ENCODE results near the gene GPRIN1. TPM values are rescaled to one million over a fixed set of nuclear protein-coding genes. Genes with fewer than 3 reads are reported as not detected.

GPRIN1 gene
- total RNA-seq: 2.1 and 2.4 TPM in 2 replicates

- intact Hi-C loops (cut with micrococcal nuclease): loop anchor here (5.0 kb wide), 1 partner anchor 73 kb away; the partner anchor contains the start of gene RNF44
Measured at GRCh38 chr5:176609724-176610434, at the start of gene GPRIN1. TSS of gene GPRIN1 (minus strand) at chr5:176610156. CDS start at chr5:176599834, 10,322 bp downstream.

- intact Hi-C loops (cut with micrococcal nuclease): loop anchor here (2.0 kb wide), 1 partner anchor 299 kb away; no protein-coding TSS in a partner anchor
Measured at GRCh38 chr5:176659512-176659839, 49.5 kb upstream of the GPRIN1 start.

GRCh38 chr5:176658817-176659511 is 49.0 kb upstream of the GPRIN1 start:
- intact Hi-C loops (cut with micrococcal nuclease): loop anchor here (1.0 to 2.0 kb wide), 2 partner anchors 12 to 300 kb away; partner anchors contain the start of gene TSPAN17

- intact Hi-C loops (cut with micrococcal nuclease): loop anchor here (1.0 to 2.0 kb wide), 2 partner anchors 11 to 301 kb away; partner anchors contain the start of gene TSPAN17
Measured at GRCh38 chr5:176658007-176658599, 48.1 kb upstream of the GPRIN1 start.

- intact Hi-C loops (cut with micrococcal nuclease): no loop called here
Measured at GRCh38 chr5:176656467-176656990, 46.6 kb upstream of the GPRIN1 start.

- intact Hi-C loops (cut with micrococcal nuclease): no loop called here
Measured at GRCh38 chr5:176654856-176655255, 44.9 kb upstream of the GPRIN1 start.

GRCh38 chr5:176653401-176654385 is 43.7 kb upstream of the GPRIN1 start:
- intact Hi-C loops (cut with micrococcal nuclease): no loop called here

GRCh38 chr5:176652136-176652535 is 42.2 kb upstream of the GPRIN1 start:
- intact Hi-C loops (cut with micrococcal nuclease): no loop called here

GRCh38 chr5:176651472-176651980 is 41.6 kb upstream of the GPRIN1 start:
- intact Hi-C loops (cut with micrococcal nuclease): no loop called here

- intact Hi-C loops (cut with micrococcal nuclease): no loop called here
Measured at GRCh38 chr5:176650354-176650884, 40.5 kb upstream of the GPRIN1 start.

- intact Hi-C loops (cut with micrococcal nuclease): no loop called here
Measured at GRCh38 chr5:176648474-176649194, 38.7 kb upstream of the GPRIN1 start.

- intact Hi-C loops (cut with micrococcal nuclease): loop anchor here (1.0 to 2.0 kb wide), 9 partner anchors 10 to 665 kb away; partner anchors contain the start of genes CLTB, EIF4E1B, FAF2 and FGFR4
Measured at GRCh38 chr5:176647843-176648473, 38.0 kb upstream of the GPRIN1 start.

GRCh38 chr5:176647030-176647842 is 37.3 kb upstream of the GPRIN1 start, which contains the start of gene TSPAN17:
TSS of gene TSPAN17 (plus strand) at chr5:176647484. CDS start at chr5:176647616, 132 bp downstream.
- intact Hi-C loops (cut with micrococcal nuclease): loop anchor here (1.0 to 2.0 kb wide), 9 partner anchors 11 to 666 kb away; partner anchors contain the start of genes CLTB, EIF4E1B, FAF2 and FGFR4

- intact Hi-C loops (cut with micrococcal nuclease): loop anchor here (1.0 to 2.0 kb wide), 9 partner anchors 12 to 666 kb away; partner anchors contain the start of genes CLTB, EIF4E1B, FAF2 and FGFR4
Measured at GRCh38 chr5:176646707-176647029, 36.7 kb upstream of the GPRIN1 start.

- intact Hi-C loops (cut with micrococcal nuclease): loop anchor here (2.0 kb wide), 4 partner anchors 103 to 667 kb away; partner anchors contain the start of genes CLTB and FGFR4
Measured at GRCh38 chr5:176646049-176646706, 36.2 kb upstream of the GPRIN1 start.

GRCh38 chr5:176644878-176645670 is 35.1 kb upstream of the GPRIN1 start:
- intact Hi-C loops (cut with micrococcal nuclease): no loop called here

Measured in T-helper 2 cell treated with Interferon-gamma antibody and Interleukin-4, amounts not matched to agents 100 ng/mL and 5 ng/mL, for 36 hours (primary cell).